ENCODE data around the gene SH3RF3.

The SH3RF3 gene

DNA sequence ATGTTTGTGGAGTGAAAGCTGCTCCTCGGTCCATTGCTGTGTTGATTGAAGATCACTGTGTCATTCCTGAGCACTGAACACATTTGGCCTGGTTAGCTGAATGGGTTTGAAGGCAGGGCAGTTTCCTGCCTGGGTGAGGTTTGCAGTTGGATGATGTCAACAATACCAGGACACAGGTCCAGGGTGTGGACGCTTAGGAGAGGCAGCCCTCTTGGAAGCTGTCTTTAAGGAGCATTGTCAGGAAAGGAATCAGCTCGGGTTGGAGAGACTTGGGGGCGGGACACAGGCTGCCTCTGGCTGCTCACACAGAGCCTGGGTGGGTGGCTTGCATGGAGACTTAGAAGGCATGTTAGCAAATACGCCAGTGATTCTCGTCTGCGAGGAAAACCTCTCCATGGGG is 247.1 kb downstream of the SH3RF3 start:
- DNase-seq (ENCODE audit: low read depth in 2 of 2) = no peak

DNA sequence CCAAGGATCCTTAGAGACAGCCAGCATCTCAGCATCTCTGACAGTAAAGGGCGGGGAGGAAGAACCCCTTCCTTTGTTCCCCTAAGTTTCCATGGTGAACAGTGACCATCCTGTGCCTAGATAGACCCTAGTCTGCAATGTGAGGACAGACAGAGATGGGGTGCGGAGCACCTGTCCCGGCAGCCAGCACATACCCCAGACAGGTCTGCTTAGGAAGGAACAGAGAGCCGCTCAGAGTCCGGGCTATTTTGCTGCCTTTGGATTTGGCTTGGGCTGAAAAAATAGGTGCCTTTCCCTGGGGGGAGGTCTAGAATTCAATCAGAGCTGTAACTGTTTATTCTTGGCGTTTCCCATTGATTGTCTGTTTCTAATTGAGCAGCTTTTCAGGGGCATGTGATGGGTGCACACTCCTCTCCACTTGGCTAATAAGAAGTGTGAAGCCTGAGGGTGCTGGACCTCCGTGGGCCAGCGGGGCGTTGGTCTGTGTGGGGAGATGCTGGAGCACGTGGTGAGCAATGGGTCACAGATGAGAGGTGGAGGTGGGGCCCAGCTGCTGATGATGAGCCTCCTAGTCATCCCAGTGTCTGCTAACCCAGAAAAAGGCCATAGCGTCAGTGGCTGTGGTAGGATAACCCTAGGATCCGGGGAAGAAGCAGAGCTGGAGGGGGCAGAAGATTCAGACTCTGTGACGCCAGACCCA is 247.9 kb downstream of the SH3RF3 start:
- no peak for DNase-seq (ENCODE audit: low read depth in 2 of 2)

DNA sequence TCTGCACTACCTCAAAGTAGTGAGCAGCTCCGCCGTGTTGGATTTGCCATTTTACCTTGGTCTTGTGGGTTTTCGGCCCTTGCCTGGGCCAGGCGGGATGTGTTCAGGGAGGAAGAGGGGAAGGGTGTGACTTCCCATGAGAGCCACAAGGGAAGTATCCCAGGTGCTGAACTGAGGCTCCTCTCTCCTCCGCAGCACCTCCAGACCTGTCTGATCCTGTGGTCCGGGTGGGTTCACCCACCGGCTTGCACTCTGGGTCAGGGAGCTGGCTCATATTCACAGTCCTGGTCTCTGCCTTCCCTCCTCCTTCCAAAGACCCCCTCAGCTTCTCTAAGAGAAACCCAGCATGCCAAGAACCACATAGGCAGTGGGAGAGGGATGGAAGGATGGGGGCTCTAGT is 249.0 kb downstream of the SH3RF3 start:
- no peak for DNase-seq (ENCODE audit: low read depth in 2 of 2)

DNA sequence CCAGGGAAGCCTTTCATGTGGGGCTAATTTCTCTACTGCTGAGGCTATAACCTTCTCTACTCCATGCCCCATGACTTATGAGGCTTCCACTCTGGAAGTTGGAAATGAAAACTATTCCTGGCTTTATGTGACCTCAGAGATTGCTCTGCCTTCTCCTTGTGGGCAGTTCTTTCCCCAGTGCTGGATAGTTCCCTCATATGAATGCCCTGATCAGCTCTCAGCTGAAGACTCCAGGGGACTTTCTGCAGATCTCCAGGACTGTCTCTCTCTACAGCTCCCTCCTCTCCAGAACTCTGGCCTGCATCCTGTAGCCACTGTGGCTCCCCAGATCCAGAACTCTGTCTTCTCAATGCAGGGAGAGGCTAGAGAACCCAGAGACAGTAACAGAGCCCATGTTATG is 249.7 kb downstream of the SH3RF3 start:
- DNase-seq (ENCODE audit: low read depth in 2 of 2) = no peak

DNA sequence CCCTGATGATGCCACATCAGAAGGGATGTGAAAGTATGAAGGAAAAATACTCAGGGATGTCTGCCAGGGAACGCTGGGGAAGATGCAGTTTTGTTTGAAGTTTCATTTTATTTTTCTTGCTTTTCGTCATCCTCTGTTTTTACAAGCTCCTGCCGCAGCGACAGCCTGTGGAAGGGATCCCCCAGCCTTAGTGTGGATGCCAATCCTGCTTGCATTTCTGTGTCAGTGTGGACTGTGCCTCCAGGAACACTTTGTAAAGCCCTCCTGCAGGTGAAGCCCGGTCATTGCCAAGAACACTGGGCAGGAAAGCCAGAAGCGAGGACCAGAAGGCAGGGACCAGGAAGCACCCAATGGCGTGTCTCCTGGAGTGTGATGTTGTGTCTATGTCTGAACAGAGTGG is 250.5 kb downstream of the SH3RF3 start:
- no peak for DNase-seq (ENCODE audit: low read depth in 2 of 2)

DNA sequence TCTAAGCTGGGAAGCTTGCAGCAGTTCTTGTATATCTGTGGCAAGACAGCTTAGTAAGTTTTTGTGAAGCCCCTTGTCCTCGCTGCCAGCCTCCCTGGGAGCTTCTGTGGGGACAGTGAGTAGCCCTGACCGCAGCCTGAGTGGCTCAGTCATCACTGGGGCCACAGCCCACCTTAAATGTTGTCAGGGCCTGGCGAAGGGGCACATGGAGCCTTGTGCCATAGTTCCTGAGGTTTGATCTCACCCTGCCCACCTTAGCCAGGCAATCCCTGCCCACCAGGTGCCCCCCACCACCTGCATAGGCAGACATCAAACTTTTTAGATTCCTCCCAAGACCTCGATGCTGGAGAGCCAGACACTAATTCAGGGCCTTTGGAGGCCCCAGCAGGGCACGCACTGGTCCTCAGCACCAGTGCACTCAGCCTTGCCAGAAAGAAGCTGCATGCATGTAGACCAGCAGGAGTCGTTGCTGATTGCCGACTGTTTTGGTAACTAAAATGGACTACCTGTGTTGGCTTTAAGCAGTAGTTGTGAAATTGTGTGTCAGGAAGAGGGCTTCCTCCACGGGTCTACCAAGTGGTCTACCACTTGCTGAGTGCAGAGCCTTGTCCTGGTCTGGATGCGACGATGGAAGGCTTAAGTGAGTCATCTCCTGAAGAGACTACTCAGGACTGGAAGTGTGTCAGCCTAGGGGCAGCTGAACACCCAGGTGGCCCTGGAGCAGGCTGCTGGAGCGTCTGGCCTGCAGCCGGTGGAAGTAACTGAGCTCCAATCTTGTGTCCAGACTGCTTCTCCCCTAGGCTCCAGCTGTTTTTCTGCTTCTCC is 251.7 kb downstream of the SH3RF3 start:
- DNase-seq (ENCODE audit: low read depth in 2 of 2) = no peak

DNA sequence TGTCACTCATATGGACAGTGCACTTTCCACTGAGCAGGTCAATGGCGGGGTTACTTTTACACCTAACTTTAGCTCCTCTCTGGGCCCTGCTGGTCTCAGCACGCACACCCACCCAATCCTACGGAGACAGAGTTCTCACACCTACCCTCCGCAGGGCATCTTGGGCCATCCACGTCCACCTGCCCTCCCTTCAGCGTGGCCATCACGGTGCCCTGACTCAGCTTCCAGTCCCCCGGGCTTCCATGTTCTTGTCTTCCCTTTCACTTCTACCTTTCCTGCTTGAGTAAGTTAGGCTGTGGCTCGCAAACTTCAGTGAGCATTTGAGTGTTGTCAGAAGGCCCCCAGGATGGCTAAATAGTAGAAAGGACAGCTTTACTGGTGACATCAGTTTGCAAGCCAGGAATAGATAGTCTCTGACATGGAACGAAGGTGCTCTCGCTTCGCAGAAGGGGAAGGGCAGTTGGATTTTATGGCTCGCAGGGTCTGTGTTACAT is 252.4 kb downstream of the SH3RF3 start:
- DNase-seq (ENCODE audit: low read depth in 2 of 2) = no peak

DNA sequence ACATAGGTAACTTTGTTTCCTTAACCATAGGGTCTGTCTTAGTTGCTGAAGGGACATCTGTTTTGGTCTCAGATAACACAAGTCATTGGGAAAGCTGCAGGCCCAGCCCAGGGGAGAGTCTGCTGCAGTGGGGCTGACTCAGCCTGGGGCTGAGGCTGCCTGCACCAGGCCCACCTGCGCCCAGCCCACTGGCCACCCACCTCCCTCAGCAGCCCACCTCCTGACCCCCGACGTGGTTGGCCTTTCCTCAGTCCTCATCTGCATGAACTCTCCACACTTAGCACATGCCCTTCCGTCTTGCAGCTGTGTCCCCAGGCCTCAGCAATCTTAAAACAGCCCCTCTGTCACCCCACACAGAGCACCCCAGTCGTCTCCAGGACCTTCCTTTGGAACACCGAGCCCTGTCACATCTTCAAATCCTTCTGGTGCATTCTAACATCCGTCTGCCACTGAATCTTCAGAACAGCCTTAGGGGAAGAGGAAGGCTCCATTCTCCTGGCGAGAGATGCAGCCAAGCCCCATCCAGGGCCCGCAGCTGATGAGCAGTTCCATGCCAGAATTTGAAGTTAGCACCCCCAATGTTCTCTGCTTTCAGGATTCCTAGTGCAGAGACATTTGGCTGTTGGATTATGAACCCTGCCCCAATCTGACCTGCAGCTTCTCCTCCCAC is 253.4 kb downstream of the SH3RF3 start:
- no peak for DNase-seq (ENCODE audit: low read depth in 2 of 2)

DNA sequence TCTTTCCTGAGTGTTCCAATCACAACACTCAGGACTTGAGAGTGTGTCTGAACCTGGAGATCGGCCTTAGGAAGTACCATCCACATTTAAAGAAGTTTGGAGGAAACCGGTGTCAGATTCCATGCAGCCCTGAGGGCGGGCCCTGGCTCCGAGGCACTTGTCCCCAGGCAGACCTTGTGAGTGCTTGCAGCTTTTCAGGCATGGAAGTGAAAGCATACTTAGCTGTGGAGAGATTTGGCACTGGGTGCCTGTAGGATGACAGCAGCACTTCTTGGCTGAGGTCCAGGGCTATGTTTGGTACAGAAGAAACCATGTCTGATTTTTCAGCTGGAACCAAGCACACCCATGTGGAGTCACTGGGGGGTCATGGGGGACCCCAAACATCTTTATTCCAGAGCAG is 253.9 kb downstream of the SH3RF3 start:
- no peak for DNase-seq (ENCODE audit: low read depth in 2 of 2)

DNA sequence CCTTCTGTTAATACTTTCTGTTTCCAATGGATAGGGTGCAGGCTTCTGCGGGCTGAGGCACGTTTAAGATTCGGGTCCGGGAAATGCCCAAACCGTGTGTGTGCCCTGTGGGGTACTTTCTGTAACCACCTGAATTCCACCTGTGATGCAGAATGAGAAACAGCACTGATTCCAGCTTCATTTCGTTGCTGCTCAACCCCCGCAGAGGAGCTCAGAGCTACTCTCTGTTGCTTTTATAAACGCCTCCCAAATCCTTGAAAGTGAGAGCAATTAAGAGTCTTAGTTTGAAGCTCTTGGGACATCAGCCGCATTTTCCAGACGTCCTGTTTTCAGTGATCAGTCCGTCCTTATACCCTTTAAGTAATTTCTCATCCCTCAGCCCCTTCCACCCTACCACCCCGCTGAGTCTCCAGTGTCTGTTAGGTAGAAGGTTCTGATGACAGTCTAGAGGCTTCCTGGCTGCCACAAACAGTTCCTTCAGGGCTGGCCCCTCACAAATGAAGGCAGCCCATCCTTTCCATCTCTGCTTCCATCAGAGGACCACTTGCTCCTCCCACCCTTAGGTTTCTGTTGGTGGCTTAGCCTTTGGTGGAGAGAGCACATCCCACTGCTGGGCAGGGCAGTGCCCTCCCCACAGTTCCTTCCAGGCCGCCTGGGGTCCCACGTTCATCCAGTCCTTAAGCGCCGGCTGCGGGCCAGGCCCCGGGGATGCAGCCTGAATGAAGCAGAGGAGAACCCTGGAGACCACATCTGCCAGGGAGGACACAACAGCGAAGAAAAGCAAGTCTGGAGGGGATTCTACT is 254.7 kb downstream of the SH3RF3 start:
- no peak for DNase-seq (ENCODE audit: low read depth in 2 of 2)

DNA sequence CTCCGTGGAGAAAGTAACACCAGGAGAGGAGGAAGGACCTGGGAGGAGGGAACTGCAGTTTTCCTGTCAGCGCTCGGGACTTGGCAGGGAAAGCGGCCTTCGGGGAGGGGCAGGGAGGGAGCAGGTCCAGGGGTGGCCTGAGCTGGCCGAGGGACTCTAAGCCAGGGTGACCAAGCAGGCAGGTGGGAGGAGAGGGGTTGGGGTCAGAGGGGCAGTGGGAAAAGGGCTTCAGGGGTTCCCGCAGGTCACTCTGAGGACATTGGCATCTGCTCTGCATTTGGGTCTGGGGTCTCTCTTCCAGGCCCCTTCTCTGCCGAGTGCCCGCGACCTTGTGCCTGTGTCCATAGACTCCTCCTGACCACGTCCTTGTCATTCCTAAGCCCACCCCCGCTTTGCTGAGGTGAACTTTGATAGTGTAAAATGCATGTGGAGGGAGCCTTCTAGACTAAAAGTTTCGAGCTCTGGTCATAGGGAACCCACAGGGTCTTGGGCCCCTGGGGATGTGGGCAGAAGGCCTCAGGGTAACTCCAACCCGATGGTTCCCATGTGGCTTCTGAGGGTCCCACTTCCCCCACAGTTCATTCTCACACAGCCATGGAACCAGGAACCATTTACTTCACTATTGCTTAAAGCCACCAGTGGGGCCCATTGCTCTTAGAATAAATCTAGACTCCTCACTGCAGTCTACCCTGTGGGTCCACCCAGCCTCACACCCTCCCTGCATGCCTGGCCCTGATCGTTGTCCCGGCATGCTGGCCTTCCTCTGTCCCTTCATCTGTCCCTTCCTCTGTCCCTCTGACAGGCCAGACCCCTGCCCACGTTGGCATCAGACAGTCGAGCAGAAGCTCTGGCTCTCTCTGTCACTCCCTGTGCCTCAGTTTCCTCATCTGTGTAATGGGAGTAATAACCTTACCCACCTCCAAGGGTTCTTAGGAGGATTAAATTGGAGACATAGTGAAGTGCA is 255.6 kb downstream of the SH3RF3 start:
- no peak for DNase-seq (ENCODE audit: low read depth in 2 of 2)

DNA sequence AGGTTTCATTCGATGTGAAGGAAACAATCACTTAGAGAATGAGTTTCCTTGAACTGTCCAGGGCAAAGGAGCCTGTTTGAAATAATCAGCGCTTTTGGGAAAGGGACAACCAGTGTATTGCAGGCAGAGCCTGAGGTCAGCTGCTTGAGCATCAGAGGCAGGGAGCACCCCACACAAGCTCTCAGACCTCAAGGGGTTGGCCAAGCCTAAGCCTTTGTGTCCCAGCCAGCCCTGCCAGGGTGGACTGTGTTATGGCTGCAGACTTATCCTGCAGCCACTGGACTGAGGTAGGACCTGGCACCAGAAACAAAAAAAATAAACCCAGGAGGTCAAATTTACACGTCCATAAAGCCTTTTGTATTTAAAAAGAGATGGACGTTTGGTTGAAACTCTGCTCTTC is 256.5 kb downstream of the SH3RF3 start:
- DNase-seq (ENCODE audit: low read depth in 2 of 2) = no peak

DNA sequence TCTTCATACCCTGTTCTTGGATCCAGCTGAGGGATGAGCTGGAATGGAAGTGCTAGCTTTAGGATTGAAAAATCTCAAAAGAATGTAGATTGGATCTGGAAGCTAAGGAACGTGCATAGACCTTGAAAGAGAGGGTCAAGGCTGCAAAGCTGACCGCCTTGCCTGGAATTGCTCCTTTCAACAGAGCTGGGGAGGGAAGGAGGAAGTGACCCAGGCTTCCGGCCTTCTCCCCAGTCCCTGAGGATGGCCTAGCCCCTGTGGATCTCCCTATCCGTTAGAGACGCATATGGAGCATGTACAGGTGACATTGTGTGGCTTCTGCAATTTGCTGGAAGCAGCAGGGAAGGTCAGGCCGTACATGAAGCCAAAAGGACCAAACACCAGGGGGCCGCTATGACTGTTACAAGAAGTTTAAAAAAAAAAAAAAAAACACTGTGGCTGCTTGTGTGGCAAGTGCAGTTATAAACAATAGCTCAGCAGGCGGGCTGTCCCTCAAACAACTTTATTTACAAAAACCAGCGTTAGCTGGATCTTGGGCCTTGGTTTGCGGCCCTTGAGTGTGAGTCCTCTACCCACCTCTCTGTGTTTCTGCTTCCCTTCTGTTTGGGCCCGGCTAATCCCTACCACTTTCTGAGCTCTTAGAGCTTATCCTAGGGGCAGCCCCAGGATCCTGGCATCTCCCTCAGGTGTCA is 257.1 kb downstream of the SH3RF3 start:
- no peak for DNase-seq (ENCODE audit: low read depth in 2 of 2)

DNA sequence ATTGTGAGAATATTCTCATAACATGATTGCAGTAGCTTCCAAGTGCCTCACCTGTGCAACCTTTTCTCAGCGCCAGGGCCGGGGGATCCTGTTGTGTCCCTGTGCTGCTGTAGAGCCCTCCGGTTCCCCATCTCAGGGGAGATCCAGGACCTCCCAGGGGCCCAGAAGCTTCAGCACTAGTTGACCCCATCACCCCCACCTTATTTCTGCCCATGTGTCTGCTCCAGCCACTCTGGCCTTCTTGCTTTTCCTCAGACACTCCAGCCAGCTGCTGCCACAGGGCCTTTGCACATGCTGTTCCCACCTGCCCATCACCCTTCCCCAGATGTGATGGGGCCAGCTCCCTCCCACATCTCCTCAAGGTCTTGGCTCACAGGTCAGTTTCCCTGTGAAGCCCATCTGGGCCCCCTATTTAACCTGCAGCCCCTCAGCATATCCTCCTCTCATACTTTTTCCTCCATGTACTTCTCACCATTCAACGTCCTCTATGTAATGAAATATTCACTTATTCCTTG is 258.3 kb downstream of the SH3RF3 start:
- no peak for DNase-seq (ENCODE audit: low read depth in 2 of 2)

DNA sequence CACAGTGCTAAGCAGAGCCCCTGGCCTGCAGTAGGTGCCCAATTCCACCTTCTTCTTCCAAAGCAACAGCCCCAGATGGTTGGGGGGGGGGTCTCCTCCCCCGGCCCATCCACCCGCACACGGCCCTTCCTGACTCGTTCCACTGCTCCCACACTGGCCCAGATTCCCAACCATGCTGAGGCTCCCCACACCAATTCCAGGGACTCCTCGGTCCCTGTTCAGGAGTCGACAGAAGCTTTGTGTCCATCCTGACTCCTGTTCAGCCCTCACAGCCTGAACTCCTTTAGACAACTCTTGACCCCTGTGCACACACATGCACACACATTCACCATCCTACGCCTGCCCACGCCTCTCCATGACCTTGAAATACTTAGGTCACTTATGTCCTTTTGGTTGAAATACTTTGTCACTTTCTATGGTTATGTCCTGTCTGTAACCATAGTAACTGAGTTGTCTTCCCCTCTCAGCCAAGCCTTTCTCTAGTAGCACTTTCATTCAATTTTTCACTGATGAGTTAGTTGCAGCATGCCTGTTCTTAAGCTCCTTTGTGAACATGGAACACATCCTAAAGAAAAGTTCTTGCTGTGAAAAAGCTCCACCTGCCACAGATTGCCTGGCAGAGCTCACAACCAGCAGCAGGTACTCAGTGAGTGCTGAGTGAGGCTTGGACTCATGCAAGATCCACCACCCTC is 258.9 kb downstream of the SH3RF3 start:
- no peak for DNase-seq (ENCODE audit: low read depth in 2 of 2)

DNA sequence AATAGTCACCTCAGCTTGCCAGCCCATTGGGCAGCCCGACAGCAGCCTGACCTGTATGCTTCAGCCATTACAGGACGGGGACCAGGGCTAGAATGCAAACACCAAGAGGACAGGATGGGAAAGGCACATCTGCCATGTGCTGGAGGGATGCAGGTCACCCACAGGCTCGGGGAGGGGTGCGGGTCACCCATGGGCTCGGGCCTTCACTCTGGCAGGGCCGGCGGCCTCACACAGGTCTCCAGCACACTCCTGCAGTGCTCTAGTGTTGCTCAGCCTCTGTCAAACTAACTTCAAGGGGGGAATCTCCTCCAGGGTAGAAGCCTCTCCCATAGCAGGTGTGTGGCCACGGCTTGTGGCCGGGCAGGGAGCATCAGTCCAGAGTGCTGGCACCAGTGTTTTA is 262.2 kb downstream of the SH3RF3 start:
- DNase-seq (ENCODE audit: low read depth in 2 of 2) = no peak

DNA sequence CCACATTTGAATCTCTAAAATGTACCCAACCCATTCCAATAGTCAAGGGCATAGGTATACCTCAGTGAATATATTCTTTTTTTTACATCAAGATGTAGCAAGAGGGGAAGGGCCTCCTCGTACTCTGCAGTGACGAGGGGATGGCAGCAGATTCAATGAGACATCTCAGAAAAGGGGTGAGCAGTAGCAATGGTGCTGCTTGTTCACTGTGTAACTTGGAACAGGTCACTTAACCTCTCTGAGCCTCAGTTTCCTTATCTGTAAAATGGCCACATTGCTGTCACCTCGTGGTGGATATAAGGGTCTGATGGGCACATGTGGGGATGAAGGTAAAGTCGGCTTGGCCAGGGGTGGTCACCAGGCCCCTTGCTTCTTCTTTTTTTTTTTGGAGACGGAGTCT is 263.1 kb downstream of the SH3RF3 start:
- DNase-seq (ENCODE audit: low read depth in 2 of 2) = no peak

DNA sequence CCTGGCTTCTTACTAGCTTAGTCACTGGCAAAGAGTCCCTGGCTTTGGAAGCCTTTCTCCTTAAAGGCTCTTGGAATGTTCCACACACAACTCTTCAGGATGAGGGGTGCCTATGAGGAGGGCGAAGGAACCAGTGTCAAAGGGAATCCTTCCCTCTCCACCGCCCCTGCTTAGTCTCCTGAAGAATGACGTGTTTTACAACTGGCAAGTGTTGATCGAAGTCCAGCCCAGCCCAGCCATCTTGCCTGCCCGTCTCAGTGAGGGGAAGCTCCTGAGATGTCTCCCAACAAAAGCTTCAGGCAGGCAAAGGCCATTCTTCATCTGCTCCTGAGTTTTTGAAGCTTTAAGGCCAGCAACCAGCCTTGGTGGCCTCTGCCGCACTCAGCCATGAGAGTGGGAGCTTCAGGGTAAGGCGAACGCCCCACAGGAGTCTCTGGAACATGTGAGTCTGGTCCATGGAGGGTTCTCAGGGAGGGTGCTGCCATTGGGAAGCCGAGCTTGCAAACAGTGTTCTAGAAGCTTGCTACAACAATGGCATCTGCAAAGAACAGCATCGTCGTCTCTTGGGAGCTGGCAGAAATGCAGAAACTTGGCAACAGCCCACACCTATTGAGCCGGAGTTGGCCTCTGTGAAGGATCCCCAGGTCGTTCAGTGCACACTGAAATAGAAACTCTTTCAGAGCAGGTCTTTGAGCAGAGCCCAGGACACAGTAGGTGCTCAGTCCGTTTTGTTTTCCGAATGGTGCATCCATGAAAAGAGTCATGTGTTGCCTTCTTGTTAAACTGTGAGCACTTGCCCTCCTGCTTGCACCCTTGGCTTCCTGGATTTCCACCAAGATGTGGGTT is 264.0 kb downstream of the SH3RF3 start:
- no peak for DNase-seq (ENCODE audit: low read depth in 2 of 2)

DNA sequence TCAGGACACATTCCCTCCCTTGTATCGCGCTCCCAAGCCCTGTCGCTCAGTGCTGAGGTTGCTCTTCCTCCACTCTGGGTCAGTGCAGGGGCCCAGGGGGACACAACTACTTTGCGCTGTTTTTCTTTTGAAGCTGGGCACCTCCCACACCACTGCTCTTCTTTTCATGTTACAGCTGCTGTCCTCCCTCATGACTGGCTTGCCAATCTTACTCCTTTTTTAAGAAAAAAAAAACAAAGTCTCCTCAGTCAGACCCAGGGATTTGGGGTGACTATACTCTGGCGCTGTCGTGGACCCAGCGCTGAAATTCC is 264.6 kb downstream of the SH3RF3 start:
- DNase-seq (ENCODE audit: low read depth in 2 of 2) = no peak

Data from stimulated activated CD4-positive, alpha-beta T cell treated with anti-CD3 and anti-CD28 coated beads, Interleukin-12 subunit alpha, Interleukin-12 subunit beta, amount 100 ng/mL, for 24 hours (primary cell).